Dermis blood vessel endothelial cell (primary cell): Measurements from ENCODE around the gene TOGARAM2. TPM values are rescaled to one million over a fixed set of nuclear protein-coding genes. Genes with fewer than 3 reads are reported as not detected.
A peak's percentile ranks its signal among the peaks of the same experiment; 100 is the strongest.

Source experiments
- DNase-seq: peaks from one replicate; pipeline ENCODE4 v3.0.0; 2010
- total RNA-seq: library from RNA; depleted of rRNA; stranded (reverse); fragments of >200 nt; gene quantifications from 2 replicates; pipeline ENCODE4 v1.2.3, GENCODE V29; 2014

Gene TOGARAM2
- total RNA-seq, 1 donor from 2014 or later, result not detected

DNA sequence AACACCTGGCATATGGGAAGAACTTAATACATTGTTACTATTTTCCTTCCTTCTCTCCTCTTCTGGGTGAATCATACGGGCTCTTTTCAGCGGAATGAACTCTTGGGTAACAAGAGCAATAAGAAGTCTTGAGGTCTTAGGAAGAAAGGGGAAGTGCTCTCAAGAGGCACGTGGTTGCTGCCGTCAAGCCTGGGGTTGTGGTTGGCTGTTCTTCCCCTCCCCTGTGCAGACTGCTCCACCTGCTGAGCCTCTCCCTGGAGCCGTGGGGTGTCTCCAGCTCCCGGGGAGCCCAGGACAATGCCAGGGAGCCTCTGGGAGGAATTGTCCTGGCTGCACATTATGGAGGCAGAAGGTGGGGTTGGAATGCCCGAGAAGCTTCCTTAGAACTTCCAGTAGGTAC lies 19.4 kb downstream of the TOGARAM2 start:
- no peak for DNase-seq

DNA sequence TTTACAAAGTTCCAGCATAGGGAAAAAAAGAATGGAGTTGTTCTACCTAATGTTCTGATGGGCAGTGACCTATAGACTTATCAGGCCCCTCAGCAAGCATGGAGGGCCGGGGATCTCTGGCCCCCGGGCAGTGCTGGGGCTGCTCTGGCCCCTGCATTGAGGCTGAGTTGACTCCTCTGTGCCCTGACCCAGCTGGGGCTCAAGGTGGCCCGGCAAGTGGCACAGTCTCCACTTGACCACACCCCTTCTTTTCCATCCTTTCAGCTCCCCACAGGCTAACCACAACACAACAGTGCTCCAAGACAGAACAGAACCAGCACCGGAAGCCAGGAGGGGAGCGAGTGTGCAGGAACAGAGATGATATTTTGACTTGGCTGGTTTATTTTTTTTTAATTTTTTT lies 19.9 kb downstream of the TOGARAM2 start:
- DNase-seq, result no peak

DNA sequence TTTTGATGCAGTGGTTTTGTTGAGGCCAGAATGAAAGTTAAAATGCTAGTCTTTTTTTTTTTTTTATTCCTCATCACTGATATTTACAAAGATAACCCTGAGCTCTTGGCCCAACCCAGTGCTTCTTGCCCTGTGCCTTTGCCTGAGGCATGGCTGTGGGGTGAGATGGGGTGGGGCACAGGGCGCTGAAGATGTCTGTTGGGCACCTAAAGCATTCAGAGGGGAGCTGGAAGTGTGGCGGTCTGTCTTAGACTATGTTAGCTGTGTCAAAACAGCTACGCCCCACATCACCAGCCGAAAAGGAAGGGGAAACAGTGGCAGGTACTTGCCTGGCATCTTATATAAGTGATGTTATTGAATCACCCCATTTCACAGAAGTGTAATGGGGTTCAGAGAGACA lies 20.7 kb downstream of the TOGARAM2 start:
- DNase-seq, result no peak

DNA sequence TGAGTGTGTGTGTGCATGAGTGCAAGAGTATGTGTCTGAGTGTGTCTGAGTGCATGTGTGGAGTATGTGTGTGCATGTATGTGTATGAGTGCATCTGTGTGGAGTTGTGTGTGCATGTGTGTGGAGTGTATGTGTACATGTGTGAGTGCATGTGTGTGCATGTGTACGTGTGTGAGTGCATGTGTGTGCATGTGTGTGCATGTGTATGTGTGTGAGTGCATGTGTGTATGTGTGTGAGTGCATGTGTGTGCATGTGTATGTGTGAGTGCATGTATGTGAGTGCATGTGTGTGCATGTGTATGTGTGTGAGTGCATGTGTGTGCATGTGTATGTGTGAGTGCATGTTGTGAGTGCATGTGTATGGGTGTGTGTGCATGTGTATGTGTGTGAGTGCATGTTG lies 23.7 kb downstream of the TOGARAM2 start:
- DNase-seq, result no peak

DNA sequence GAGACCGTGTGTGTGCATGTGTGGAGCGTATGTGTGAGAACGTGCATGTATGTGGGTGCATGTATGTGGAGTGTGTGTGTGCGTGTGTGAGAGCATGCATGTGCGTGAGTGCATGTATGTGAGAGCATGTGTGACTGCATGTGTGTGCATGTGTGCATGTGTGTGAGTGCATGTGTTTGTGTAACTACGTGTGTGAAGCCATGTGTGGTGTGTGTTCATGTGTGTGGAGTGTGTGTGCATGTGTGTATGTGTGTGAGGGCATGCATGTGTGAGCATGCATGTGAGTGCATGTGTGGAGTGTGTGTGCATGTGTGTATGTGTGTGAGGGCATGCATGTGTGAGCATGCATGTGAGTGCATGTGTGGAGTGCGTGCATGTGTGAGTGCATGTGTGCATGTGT lies 24.2 kb downstream of the TOGARAM2 start:
- DNase-seq, result no peak

DNA sequence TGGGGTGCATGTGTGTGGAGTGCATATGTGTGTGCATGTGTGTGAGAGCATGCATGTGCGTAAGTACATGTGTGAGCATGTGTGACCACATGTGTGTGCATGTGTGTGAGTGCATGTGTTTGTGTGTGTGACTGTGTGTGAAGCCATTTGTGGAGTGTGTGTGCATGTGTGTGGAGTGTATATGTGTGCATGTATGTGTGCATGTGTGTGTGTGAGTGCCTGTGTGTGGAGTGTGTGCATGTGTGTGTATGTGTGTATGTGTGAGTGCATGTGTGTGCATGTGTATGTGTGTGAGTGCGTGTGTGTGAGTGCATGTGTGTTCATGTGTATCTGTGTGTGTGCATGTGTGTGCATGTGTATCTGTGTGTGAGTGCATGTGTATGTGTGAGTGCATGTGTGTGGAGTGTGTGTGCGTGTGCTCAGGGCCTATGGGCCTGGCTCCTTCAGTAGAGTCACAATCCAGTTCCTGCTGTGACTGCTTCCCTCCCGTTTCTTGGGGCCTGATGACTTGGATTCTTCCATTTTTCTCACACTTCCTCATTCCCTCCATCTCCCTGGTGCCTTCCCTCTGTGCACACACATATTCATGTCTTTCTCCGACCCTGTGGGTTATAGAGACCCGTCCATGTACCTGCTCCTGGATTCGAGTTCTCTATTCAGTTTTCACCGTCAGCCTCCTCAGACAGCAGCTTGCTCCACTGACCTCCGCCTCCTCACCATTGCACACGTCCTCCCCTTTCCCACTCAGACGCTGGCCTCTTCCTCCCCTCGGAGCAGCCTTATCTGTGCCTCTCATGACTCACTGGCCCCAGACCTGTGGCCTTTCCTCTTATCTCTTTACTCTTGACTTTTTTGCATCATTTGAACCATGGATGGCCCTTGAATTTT lies 25.2 kb downstream of the TOGARAM2 start:
- DNase-seq, result no peak

DNA sequence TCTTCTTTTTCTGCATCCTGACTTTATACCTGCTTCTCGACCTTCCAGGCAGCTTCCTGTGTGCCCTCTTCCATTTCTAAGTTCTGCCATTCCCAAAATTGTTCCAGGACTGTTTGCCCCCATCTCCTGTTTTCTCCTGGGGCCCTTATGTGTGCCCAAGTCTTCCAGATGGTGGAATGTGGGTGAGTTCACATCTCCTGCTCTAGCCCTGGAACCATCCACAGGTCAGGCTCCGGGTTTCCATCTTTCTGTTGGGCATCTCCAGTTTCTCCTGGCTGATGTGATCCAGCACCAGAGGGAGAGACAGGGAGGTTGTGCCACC lies 25.8 kb downstream of the TOGARAM2 start:
- no peak for DNase-seq

DNA sequence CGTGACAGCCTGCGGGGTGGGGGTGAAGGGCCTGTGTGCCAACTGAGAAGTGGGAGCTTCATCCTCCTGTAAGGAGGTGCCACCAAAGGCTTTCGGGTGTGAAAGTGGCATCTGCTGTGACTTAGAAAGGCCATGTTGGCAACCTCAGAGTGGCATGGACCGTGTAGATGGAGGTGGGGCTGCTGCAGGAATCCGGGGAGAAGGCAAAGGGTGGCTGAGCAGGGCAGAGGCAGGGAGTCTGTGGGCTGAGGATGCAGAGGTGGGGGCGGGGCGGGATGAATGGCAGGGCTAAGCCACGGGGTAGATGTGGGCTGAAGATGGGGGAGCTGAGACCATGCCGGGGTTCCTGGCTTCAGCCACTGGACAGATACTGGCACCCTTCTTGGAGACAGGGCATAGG lies 28.2 kb downstream of the TOGARAM2 start:
- DNase-seq, result no peak

DNA sequence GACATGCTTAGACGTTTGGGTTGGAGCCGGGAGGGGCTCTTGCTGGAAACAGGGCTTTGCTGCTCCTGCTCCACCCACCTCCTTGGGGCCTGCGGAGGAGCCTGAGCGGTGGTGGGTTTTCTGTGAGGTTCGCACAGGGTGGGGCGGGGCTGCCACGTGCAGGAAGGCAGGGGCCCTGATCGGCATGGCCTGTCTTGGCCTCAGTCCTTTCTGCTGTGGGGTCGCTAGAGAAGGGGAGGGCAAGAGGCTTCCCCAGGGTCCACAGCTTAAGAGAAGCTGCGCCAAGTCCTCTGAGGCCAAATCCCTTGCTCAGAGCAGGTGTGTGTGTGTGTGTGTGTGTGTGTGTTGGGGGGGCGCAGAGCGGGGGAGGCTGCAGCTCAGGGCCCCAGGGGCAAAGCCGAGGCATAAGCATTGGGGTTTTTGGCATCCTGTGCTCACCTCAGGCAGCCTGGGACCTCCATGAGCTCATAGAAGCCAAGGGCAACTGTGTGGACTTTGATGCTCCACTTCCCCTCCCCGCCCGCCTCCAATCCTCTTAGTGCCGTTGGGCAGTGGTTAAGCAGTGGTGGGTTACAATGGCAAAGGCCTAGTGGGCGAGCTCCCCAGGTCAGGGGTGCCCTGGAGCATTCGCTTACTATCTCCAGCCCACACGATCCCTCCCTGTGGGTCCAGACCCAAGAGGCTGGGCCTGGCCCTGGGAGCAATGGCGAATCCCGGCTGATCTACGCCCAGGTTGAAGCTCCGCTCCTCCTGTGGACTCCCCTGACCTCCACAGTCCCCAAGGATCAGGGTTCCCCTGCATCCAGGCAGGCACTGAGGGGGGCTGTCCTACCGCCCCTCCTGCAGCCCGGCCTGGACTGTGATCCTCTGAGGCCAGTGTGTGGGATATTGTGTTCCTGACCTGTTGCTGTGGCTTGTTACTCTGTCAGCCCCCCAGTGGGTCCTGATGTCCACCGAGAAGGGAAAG lies 28.9 kb downstream of the TOGARAM2 start:
- no peak for DNase-seq

DNA sequence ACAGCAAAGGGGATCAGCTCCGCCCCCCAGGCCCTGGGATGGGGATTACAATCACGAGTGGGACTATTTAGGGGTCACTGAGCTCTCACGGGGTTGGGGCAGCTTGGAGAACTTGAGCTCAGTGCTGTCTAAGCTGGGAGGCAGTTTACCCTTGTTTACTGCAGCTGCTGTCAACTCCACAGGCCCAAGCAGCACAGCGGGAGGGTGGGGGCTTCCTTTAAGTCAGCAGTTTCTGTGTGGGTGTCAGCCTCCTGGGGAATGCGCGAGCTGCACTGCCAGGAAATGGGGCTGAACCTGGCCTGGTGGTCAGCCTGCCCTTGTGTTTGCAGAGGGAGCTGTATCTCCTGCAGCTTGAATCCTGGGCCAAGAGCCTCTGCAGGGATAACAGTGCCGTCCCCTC lies 29.8 kb downstream of the TOGARAM2 start:
- DNase-seq, result peak; percentile 13

DNA sequence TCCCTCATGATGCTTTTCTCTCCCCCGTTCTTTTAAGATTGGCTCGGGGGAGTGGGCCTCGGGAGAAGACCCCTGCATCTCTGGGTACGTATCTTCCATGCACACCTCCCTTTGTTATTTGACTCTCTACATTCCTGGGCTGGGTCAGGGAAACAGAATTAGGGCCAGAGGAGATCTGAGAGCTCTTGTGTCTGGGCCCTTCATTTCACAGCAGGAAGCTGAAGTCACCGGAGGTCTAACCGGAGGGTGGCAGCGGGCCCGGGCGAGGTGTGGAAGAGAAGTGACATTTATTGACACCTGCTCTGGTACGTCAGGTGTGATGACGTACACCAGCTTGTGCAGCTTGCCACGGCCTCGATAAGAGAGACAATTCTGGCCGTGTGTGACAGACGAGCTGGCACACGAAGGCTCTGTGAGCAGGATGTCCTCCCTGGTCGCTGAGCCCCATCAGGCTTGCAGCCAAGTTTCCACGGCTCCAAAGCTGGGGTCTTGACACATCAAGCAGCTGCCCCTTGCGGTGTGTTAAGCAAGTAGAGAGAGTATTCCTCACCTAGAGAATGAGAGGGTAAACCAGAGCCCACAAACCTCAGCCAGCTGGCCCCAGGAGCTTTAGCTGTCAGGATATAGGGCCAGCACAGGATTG lies 30.4 kb downstream of the TOGARAM2 start:
- DNase-seq, result peak; percentile 16

DNA sequence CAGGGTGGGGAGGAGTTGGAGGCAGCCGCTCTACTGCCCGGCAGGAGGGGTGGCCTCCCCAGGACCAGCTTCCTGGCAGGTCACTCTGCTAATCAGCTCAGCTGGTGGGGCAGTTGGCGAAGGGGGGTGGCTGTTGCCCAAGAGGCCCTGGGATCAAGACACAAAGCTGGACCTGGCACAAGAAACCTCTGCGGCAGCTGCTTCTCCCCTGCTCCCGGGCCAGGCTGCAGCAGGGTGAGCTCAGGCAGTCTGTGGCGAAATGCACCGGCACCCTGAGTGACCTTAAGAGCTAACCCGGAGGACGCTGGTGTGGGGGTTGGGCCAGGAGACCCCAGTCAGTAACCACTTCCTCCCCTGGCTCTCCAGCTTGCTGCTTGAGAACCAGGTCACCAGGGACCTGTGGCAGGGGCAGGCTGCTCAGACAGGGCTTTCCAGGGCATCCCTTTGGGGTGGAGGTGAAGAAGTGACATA lies 31.1 kb downstream of the TOGARAM2 start:
- no peak for DNase-seq

DNA sequence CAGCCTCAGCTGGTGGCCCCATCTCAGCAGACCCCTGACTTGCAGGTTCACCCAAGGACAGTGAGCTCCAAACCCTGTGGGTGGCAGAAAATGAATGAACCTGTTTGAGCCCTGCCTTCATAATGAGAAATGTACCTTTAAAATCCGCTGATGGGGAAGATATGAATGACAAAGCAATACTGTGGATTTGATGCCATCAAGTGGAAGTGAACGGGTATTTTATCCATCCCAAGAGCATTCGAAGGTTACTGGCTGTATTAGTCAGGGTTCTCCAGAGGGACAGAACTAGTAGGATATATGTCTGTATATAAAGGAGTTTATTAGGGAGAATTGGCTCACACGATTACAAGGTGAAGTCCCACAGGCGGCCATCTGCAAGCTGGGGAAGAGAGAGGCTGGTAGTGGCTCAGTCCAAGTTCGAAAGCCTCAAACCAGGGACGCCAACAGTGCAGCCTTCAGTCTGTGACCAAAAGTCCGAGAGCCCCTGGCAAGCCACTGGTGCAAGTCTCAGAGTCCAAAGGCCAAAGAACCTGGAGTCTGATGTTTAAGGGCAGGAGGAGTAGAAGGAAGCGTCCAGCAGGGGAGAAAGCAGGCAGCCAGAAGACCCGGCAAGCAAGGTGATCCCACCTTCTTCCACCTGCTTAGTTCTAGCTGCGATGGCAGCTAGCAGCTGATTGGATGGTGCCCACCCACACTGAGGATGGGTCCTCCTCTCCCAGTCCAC lies 32.1 kb downstream of the TOGARAM2 start:
- DNase-seq, result no peak

DNA sequence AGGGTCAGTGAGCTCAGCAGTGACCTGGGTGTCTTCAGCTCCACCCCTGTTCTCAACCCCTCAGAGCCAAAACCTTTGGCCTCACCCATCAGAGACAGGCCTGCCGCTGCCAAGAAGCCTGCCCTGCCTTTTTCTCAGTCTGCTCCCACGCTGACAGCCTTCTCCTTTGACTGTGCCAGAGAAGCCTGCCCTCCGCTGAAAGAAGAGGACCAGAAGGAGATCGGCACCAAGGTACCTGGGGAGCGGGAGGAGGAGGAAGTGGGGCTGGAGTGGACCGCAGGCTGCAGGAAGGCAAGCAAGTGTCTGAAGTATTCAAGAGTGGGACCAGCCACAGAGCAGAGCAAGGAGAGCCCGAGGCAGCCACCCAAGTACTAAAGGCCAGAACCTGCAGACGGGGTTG lies 33.2 kb downstream of the TOGARAM2 start:
- no peak for DNase-seq

DNA sequence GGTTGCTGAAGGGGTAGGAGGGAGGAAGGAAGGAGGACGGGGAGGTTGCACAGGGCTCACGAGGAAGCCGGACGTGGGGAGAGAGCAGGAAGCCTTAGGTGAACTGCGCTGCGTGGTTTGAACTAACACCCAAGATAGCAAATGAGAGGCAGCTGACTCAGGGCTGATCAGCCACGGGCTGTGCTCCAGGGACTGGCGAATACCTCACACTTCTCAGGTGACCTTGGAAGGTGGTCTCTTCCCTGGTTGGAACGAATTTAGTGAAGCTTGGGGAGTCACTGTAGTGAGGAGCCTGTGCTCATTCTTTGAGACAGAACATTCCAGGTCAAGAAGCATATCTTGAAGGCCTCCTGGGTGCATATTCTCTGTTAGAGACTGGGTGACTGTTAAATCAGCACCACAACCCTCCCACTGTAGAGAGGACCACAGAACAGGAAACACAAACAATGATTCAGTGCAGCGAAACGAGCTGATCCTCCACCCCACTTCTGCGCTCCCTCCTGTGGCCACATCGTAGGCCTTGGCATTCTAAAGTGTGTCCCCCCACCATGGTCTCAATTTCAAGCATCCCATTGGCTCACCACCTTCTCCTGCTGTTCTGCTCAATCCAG lies 33.8 kb downstream of the TOGARAM2 start:
- peak; percentile 27 for DNase-seq

DNA sequence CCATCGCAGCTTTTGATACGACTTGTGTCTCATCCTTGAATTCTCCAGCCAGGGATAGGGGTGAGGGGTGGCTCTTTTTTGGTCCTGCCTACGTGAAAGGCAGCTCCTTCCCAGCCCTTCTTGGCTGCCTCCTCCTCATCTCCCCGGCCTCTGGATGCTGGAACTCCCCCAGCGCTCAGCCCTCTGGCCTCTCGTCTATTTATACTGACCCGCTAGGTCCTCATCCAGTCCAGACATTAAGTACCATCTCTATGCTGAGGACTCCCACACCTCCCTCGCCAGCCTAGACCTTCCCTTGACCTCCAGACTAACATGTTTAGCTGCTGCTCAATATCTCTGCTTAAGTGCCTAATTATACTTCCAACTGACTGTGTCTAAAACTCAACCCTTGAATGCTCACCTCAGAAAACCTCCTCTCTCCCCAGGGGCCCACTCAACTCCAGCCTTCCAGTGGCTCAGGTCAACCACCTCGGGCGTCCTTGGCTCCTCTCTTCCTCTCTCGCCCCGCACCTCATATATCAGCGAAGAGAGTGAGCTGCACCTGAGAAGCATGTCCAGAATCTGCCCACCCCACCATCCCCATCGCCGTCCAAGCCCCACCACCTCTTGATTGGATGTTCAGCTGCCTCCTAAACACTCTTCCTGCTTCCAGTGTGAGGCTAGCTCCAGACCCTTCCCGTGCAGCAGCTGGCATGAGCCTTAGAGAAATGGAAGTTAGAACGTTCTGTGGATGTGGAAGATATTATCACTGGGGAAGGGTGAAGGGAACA lies 34.8 kb downstream of the TOGARAM2 start:
- DNase-seq, result no peak

DNA sequence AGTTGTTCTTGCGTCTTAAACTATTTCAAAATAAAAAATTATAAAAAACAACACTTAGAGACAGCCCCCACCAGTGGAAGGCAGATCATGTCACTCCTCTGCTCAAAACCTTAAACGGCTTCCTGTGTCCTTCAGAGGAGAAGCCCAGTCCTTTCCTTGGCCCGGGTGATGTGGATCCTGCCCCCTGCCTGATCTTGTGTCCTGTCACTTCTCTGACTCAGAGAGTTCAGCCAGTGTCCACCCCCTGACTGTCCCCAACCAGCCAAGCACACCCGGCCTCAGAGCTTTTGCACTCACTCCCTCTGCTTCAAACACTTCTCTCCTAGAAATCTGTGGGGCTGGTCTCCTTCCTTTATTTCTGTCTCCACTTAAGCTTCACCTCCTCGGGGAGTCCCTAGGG lies 35.4 kb downstream of the TOGARAM2 start:
- DNase-seq, result no peak

DNA sequence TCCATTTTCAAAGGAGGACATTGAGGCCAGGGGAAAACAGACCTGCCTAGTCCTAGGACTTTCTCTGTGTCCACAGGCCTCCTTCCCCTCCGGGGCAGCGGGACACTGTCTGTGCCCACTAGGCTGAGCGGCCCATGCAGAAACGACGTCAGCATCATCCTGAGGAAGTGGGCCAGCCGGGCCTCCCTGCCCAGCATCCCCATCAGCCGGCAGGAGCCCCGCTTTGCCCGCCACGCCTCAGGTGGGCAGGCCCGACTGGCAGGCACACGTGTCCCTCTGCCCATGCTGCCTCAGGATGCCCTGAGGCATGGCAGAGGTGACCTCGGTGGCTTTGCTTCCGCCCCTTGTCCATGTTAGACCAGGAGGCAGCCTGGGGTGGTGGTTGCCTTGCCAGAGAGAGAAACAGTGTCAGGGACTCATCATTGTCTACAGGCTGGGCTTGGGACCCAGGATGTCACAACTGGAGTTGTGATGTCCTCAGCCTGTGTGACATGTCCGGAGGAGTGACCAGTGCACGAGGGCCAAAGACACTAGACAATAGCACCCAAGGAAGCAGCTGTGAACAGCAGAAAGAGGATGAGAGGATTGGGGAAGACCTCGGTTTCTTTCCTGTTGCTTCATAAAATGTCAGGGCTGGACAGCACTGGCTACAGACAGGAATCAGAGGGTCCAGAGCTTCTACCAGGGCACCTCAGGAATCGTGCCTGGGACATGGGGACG lies 36.8 kb downstream of the TOGARAM2 start:
- DNase-seq, result no peak

DNA sequence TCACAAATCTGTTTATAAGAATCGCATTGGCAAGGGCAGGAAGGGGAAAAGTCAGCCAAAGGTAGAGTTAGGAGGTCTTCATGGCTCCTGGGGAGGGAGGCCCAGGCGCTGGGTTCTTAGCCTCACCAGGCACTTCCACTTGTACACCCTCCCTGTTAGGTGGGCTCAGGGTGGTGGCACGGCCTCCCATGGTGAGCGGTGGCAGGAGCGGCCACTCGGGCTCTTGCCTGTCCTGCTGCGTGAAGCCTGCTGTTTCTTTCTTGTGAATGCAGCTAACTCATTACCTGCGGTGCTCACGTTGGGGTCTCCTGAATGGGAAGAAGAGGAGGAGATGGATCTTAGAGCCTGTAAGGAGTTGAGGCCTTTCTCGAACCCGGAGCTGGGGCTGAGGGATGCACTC lies 40.8 kb downstream of the TOGARAM2 start:
- no peak for DNase-seq

DNA sequence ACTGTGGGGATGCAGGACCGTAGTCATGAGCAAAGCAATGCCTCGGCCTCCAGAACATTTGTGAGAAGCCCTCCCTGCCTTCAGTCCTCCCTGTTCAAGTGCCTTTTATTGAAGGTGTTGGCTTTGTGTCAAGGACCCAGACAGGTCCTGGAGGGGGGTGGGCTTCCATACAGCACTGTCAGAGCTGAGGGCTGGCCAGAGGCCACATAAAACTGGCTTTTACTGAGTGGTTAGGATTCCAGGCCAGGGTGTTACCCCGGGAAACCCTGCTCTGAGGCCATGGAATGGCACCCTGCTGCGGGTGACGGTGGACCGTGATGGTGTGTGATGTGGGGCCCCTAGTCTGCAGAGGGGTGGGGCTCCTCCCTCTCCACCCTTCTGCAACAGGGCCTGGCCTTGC lies 41.6 kb downstream of the TOGARAM2 start:
- DNase-seq, result no peak

DNA sequence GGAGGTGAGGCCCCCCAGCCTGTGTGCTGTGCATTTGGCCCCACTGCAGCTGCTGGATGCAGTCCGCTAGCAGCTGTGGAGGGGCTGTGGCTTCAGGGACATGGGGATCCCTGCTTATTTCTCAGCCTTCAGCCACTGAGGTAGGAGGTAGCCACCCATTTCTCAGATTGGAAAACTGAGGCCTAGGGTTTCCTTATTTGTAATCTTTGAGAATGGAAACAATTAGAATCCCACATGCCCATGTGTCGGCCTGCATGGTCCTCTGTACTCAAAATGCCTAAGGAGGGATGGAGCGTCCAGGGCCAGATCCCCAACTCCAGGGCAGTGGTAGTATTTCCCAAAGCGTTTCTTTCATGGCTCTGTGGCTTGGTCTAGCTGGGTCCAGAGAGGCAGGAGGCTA lies 42.1 kb downstream of the TOGARAM2 start:
- no peak for DNase-seq
